GM23338 (cell line): ENCODE results near the gene ANKHD1. TPM values are rescaled to one million over a fixed set of nuclear protein-coding genes. Genes with fewer than 3 reads are reported as not detected.

Experiments
- ATAC-seq: fragments of 200-7000 bp; cut with Tn5 transposase; 3 replicates; pipeline ENCODE4 v1.9.1; 2020
- DNase-seq: peaks from one replicate; pipeline ENCODE4 v3.0.0-alpha.2; 2015; ENCODE audit warnings: low spot score
- H2AFZ ChIP-seq: fragments of 200-600 bp; sonication (generic); 2 replicates; pipeline ENCODE4 v1.8.0; 2016; ENCODE audit warnings: antibody characterized with exemption, mild to moderate bottlenecking, moderate library complexity
- H3F3A ChIP-seq: fragments of 200-600 bp; sonication (generic); replicated peaks from 2 replicates; pipeline ENCODE4 v1.8.0; 2017; ENCODE audit warnings: antibody characterized with exemption, mixed run types, low read depth
- H3K27ac ChIP-seq: fragments of 200-600 bp; sonication (generic); 2 replicates; pipeline ENCODE4 v1.6.1; 2016; ENCODE audit warnings: low read depth
- H3K27me3 ChIP-seq: fragments of 200-600 bp; sonication (generic); 2 replicates; pipeline ENCODE4 v1.8.0; 2016; ENCODE audit warnings: mild to moderate bottlenecking, mixed run types, moderate library complexity; ENCODE audit not compliant: insufficient read depth
- H3K36me3 ChIP-seq: fragments of 200-600 bp; sonication (generic); 2 replicates; pipeline ENCODE4 v1.8.0; 2016; ENCODE audit warnings: mild to moderate bottlenecking; ENCODE audit not compliant: insufficient read depth
- H3K4me1 ChIP-seq: fragments of 200-600 bp; sonication (generic); 2 replicates; pipeline ENCODE4 v1.8.0; 2016; ENCODE audit warnings: mild to moderate bottlenecking, moderate library complexity; ENCODE audit not compliant: insufficient read depth
- H3K4me2 ChIP-seq: fragments of 200-600 bp; sonication (generic); 2 replicates; pipeline ENCODE4 v1.7.1; 2017; ENCODE audit warnings: mixed run types
- H3K4me3 ChIP-seq: fragments of 200-600 bp; sonication (generic); 2 replicates; pipeline ENCODE4 v1.6.1; 2016; ENCODE audit warnings: mixed run types
- H3K79me2 ChIP-seq: fragments of 200-600 bp; sonication (generic); replicated peaks from 2 replicates; pipeline ENCODE4 v1.8.0; 2017; ENCODE audit warnings: mild to moderate bottlenecking; ENCODE audit not compliant: insufficient read depth
- H3K9me2 ChIP-seq: fragments of 200-600 bp; sonication (generic); 2 replicates; pipeline ENCODE4 v1.8.0; 2017; ENCODE audit not compliant: insufficient read depth
- H4K20me1 ChIP-seq: fragments of 200-600 bp; sonication (generic); replicated peaks from 2 replicates; pipeline ENCODE4 v1.8.0; 2017; ENCODE audit warnings: mild to moderate bottlenecking; ENCODE audit not compliant: insufficient read depth
- H3K27ac Mint-ChIP-seq: 2 replicates; pipeline ENCODE4 v1.8.0; 2020; ENCODE audit warnings: inconsistent platforms, mild to moderate bottlenecking, moderate library complexity, mixed read lengths
- H3K27me3 Mint-ChIP-seq: 3 replicates; pipeline ENCODE4 v1.8.0; 2022; ENCODE audit warnings: low read depth, mild to moderate bottlenecking, moderate library complexity, mixed read lengths, inconsistent platforms; ENCODE audit not compliant: insufficient read depth, poor library complexity
- H3K36me3 Mint-ChIP-seq: 3 replicates; pipeline ENCODE4 v1.8.0; 2021; ENCODE audit warnings: low read depth, mild to moderate bottlenecking, inconsistent platforms, moderate library complexity, mixed read lengths
- H3K4me1 Mint-ChIP-seq: 3 replicates; pipeline ENCODE4 v1.8.0; 2020; ENCODE audit warnings: mild to moderate bottlenecking, inconsistent platforms, mixed read lengths
- H3K4me3 Mint-ChIP-seq: 3 replicates; pipeline ENCODE4 v1.8.0; 2021; ENCODE audit warnings: moderate library complexity, mild to moderate bottlenecking, inconsistent platforms, mixed read lengths
- H3K9me3 Mint-ChIP-seq: 3 replicates; pipeline ENCODE4 v1.8.0; 2020; ENCODE audit warnings: moderate library complexity, mild to moderate bottlenecking, inconsistent platforms, mixed read lengths
- CREB1 ChIP-seq: fragments of 250-450 bp; sonication (Bioruptor Pico); IDR thresholded peaks from 2 replicates; pipeline ENCODE4 v1.5.0; 2020; ENCODE audit warnings: low read depth, mild to moderate bottlenecking, moderate library complexity
- EZH2 ChIP-seq: fragments of 200-600 bp; sonication (generic); IDR thresholded peaks from one replicate; pipeline ENCODE4 v1.8.0; 2017; ENCODE audit warnings: antibody characterized with exemption, mild to moderate bottlenecking, low read depth; ENCODE audit not compliant: unreplicated experiment
- JUNB ChIP-seq: IDR thresholded peaks from one replicate; pipeline ENCODE4 v1.6.1; 2016; ENCODE audit warnings: antibody characterized with exemption; ENCODE audit not compliant: unreplicated experiment
- ZNF331 ChIP-seq: fragments of 250-450 bp; sonication (Bioruptor Pico); IDR thresholded peaks from 2 replicates; pipeline ENCODE4 v1.5.0; 2020; ENCODE audit warnings: low read depth, mild to moderate bottlenecking, moderate library complexity
- long read RNA-seq: library from polyadenylated mRNA; unstranded; transcript quantifications from one replicate; pipeline ENCODE4 v2.0.0, GENCODE V29; 2020; ENCODE audit not compliant: unreplicated experiment
- polyA plus RNA-seq: library from polyadenylated mRNA; unstranded; fragments of >200 nt; fragmentation: Nextera tagmentation; extraction: Ambion mirVana; gene quantifications from 2 replicates; pipeline ENCODE4 v1.2.1, GENCODE V29; 2016
- total RNA-seq: library from RNA; depleted of rRNA; stranded (reverse); fragments of >200 nt; shearing (Covaris generic); gene quantifications from 2 replicates; pipeline ENCODE4 v1.2.3, GENCODE V29; 2014; rRNA removed
- TF ChIP-seq, protein P1 (sequence below): IDR thresholded peaks from one replicate; pipeline ENCODE4 v1.6.1; 2018; ENCODE audit warnings: antibody characterized with exemption; ENCODE audit not compliant: unreplicated experiment
- TF ChIP-seq, protein P2 (sequence below), 2 experiments: fragments of 200-600 bp in 1 of 2; sonication (generic) in 1 of 2; conservative IDR thresholded peaks; 2 replicates each; pipeline versions ENCODE4 v1.5.1 to v1.6.1; 2016 to 2017; ENCODE audit warnings: antibody characterized with exemption in 2 of 2, low read depth in 2 of 2, mild to moderate bottlenecking in 2 of 2, moderate library complexity in 1 of 2
- TF ChIP-seq, protein P3 (sequence below): fragments of 250-450 bp; sonication (Bioruptor Pico); IDR thresholded peaks from 2 replicates; pipeline ENCODE4 v1.5.0; 2020; ENCODE audit warnings: mild to moderate bottlenecking, moderate library complexity

Gene ANKHD1, protein sequence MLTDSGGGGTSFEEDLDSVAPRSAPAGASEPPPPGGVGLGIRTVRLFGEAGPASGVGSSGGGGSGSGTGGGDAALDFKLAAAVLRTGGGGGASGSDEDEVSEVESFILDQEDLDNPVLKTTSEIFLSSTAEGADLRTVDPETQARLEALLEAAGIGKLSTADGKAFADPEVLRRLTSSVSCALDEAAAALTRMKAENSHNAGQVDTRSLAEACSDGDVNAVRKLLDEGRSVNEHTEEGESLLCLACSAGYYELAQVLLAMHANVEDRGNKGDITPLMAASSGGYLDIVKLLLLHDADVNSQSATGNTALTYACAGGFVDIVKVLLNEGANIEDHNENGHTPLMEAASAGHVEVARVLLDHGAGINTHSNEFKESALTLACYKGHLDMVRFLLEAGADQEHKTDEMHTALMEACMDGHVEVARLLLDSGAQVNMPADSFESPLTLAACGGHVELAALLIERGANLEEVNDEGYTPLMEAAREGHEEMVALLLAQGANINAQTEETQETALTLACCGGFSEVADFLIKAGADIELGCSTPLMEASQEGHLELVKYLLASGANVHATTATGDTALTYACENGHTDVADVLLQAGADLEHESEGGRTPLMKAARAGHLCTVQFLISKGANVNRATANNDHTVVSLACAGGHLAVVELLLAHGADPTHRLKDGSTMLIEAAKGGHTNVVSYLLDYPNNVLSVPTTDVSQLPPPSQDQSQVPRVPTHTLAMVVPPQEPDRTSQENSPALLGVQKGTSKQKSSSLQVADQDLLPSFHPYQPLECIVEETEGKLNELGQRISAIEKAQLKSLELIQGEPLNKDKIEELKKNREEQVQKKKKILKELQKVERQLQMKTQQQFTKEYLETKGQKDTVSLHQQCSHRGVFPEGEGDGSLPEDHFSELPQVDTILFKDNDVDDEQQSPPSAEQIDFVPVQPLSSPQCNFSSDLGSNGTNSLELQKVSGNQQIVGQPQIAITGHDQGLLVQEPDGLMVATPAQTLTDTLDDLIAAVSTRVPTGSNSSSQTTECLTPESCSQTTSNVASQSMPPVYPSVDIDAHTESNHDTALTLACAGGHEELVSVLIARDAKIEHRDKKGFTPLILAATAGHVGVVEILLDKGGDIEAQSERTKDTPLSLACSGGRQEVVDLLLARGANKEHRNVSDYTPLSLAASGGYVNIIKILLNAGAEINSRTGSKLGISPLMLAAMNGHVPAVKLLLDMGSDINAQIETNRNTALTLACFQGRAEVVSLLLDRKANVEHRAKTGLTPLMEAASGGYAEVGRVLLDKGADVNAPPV (N-terminal part only)
- total RNA-seq (119 and 123 TPM in 2 replicates), polyA plus RNA-seq (58.6 and 73.0 TPM in 2 replicates)
- long read RNA-seq, transcript ANKHD1-205 (11 exons, 2,135 nt) = major isoform, 16 of 32 reads
- long read RNA-seq, partial matches to known transcripts = 6 of 32 reads
- long read RNA-seq, other reads (novel, unspliced or antisense) = 9 of 32 reads

DNA sequence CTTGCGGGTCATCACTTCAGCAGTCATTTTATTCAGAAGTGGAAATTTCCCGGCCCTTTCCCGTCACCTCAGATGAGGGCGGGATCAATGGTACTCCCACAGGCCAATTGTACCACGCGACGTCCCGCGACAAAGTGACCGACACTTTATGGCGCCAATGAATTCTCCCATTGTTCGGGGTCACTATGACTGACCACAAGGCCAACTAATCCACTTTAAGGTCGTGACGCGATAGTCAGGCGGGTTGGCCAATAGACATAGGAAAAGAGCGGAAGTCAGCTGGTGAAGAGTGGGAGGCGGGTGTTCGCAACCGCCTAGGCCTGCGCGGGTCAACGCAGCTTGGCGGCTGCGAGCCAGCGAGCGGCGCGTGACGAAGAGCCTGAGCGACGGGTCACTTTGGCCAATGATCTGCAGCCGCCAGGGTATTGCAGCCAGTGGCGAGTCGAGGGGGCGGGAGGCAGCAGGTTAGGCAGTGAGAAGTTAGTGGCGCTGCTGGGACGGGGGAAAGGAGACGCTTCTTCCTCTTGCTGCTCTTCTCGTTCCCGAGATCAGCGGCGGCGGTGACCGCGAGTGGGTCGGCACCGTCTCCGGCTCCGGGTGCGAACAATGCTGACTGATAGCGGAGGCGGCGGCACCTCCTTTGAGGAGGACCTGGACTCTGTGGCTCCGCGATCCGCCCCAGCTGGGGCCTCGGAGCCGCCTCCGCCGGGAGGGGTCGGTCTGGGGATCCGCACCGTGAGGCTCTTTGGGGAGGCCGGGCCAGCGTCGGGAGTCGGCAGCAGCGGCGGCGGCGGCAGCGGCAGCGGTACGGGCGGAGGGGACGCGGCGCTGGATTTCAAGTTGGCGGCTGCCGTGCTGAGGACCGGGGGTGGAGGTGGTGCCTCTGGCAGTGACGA, at the start of gene ANKHD1:
Gene ANKHD1 (plus strand): TSS at position 472 of the 896 bp plus-strand sequence. CDS start 135 bp downstream, at position 607.
- H3K9me3 Mint-ChIP-seq = no peaks in the 10 kb centered on the region; the same call in 2 of the 3 replicates
- peaks cover 13% of the 10 kb centered on the region; the same call in 2 of the 3 replicates for H3K36me3 Mint-ChIP-seq
- Histone ChIP-seq H3K27me3 (no peaks in the 10 kb centered on the region), H3K79me2 (peaks cover 72% of the 10 kb centered on the region), H4K20me1 (peaks cover 24% of the 10 kb centered on the region), H3F3A (peaks cover 4% of the 10 kb centered on the region; the same call in 1 of the 2 replicates), H3K27ac (peak within 1 kb of the TSS; percentile 85), H3K9me2 (no peaks in the 10 kb centered on the region), H2AFZ (no peak within 1 kb of the TSS), H3K4me3 (peak within 1 kb of the TSS; percentile 60), H3K36me3 (no peaks in the 10 kb centered on the region), H3K4me1 (peaks cover 35% of the 10 kb centered on the region), H3K4me2 (peak within 1 kb of the TSS; percentile 93)
- H3K27ac Mint-ChIP-seq = no peak within 1 kb of the TSS; the same call in 1 of the 2 replicates
- DNase-seq (peak; percentile 100), ATAC-seq (peak; percentile 76)
- H3K4me3 Mint-ChIP-seq = no peak within 1 kb of the TSS
- H3K4me1 Mint-ChIP-seq = peaks cover 29% of the 10 kb centered on the region
- peaks cover 18% of the 10 kb centered on the region for H3K27me3 Mint-ChIP-seq
- TF ChIP-seq CREB1 (CRISPR knock-in tag) = peak; percentile 95
- TF ChIP-seq EZH2 = no peak
- no peak for TF ChIP-seq JUNB
- TF ChIP-seq, protein P1, sequence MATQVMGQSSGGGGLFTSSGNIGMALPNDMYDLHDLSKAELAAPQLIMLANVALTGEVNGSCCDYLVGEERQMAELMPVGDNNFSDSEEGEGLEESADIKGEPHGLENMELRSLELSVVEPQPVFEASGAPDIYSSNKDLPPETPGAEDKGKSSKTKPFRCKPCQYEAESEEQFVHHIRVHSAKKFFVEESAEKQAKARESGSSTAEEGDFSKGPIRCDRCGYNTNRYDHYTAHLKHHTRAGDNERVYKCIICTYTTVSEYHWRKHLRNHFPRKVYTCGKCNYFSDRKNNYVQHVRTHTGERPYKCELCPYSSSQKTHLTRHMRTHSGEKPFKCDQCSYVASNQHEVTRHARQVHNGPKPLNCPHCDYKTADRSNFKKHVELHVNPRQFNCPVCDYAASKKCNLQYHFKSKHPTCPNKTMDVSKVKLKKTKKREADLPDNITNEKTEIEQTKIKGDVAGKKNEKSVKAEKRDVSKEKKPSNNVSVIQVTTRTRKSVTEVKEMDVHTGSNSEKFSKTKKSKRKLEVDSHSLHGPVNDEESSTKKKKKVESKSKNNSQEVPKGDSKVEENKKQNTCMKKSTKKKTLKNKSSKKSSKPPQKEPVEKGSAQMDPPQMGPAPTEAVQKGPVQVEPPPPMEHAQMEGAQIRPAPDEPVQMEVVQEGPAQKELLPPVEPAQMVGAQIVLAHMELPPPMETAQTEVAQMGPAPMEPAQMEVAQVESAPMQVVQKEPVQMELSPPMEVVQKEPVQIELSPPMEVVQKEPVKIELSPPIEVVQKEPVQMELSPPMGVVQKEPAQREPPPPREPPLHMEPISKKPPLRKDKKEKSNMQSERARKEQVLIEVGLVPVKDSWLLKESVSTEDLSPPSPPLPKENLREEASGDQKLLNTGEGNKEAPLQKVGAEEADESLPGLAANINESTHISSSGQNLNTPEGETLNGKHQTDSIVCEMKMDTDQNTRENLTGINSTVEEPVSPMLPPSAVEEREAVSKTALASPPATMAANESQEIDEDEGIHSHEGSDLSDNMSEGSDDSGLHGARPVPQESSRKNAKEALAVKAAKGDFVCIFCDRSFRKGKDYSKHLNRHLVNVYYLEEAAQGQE = peak; percentile 4
- TF ChIP-seq, protein P2, sequence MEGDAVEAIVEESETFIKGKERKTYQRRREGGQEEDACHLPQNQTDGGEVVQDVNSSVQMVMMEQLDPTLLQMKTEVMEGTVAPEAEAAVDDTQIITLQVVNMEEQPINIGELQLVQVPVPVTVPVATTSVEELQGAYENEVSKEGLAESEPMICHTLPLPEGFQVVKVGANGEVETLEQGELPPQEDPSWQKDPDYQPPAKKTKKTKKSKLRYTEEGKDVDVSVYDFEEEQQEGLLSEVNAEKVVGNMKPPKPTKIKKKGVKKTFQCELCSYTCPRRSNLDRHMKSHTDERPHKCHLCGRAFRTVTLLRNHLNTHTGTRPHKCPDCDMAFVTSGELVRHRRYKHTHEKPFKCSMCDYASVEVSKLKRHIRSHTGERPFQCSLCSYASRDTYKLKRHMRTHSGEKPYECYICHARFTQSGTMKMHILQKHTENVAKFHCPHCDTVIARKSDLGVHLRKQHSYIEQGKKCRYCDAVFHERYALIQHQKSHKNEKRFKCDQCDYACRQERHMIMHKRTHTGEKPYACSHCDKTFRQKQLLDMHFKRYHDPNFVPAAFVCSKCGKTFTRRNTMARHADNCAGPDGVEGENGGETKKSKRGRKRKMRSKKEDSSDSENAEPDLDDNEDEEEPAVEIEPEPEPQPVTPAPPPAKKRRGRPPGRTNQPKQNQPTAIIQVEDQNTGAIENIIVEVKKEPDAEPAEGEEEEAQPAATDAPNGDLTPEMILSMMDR (conservative IDR thresholded peaks at IDR 0.05; ENCODE audit: low read depth in 2 of 2) = no peak
- TF ChIP-seq, protein P3, sequence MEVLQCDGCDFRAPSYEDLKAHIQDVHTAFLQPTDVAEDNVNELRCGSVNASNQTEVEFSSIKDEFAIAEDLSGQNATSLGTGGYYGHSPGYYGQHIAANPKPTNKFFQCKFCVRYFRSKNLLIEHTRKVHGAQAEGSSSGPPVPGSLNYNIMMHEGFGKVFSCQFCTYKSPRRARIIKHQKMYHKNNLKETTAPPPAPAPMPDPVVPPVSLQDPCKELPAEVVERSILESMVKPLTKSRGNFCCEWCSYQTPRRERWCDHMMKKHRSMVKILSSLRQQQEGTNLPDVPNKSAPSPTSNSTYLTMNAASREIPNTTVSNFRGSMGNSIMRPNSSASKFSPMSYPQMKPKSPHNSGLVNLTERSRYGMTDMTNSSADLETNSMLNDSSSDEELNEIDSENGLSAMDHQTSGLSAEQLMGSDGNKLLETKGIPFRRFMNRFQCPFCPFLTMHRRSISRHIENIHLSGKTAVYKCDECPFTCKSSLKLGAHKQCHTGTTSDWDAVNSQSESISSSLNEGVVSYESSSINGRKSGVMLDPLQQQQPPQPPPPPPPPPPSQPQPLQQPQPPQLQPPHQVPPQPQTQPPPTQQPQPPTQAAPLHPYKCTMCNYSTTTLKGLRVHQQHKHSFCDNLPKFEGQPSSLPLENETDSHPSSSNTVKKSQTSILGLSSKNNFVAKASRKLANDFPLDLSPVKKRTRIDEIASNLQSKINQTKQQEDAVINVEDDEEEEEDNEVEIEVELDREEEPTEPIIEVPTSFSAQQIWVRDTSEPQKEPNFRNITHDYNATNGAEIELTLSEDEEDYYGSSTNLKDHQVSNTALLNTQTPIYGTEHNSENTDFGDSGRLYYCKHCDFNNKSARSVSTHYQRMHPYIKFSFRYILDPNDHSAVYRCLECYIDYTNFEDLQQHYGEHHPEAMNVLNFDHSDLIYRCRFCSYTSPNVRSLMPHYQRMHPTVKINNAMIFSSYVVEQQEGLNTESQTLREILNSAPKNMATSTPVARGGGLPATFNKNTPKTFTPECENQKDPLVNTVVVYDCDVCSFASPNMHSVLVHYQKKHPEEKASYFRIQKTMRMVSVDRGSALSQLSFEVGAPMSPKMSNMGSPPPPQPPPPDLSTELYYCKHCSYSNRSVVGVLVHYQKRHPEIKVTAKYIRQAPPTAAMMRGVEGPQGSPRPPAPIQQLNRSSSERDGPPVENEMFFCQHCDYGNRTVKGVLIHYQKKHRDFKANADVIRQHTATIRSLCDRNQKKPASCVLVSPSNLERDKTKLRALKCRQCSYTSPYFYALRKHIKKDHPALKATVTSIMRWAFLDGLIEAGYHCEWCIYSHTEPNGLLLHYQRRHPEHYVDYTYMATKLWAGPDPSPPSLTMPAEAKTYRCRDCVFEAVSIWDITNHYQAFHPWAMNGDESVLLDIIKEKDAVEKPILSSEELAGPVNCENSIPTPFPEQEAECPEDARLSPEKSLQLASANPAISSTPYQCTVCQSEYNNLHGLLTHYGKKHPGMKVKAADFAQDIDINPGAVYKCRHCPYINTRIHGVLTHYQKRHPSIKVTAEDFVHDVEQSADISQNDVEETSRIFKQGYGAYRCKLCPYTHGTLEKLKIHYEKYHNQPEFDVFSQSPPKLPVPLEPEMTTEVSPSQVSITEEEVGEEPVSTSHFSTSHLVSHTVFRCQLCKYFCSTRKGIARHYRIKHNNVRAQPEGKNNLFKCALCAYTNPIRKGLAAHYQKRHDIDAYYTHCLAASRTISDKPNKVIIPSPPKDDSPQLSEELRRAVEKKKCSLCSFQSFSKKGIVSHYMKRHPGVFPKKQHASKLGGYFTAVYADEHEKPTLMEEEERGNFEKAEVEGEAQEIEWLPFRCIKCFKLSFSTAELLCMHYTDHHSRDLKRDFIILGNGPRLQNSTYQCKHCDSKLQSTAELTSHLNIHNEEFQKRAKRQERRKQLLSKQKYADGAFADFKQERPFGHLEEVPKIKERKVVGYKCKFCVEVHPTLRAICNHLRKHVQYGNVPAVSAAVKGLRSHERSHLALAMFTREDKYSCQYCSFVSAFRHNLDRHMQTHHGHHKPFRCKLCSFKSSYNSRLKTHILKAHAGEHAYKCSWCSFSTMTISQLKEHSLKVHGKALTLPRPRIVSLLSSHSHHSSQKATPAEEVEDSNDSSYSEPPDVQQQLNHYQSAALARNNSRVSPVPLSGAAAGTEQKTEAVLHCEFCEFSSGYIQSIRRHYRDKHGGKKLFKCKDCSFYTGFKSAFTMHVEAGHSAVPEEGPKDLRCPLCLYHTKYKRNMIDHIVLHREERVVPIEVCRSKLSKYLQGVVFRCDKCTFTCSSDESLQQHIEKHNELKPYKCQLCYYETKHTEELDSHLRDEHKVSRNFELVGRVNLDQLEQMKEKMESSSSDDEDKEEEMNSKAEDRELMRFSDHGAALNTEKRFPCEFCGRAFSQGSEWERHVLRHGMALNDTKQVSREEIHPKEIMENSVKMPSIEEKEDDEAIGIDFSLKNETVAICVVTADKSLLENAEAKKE (CRISPR knock-in tag) = no peak
- no peak for TF ChIP-seq ZNF331 (CRISPR knock-in tag)
